ENCODE data around the gene DEF6. TPM values are rescaled to one million over a fixed set of nuclear protein-coding genes. Genes with fewer than 3 reads are reported as not detected.
A peak's percentile ranks its signal among the peaks of the same experiment; 100 is the strongest.

DEF6 gene
- total RNA-seq, 1 experiment from 2014 or later, result 15.4 TPM

GRCh38 chr6:35253249-35253648 lies 44.4 kb upstream of the DEF6 start:
- Mint-ChIP-seq H3K27me3 (ENCODE audit: unreplicated experiment) (no peaks in the 10 kb centered on the region), H3K4me3 (ENCODE audit: low read depth, unreplicated experiment) (no peak overlapping the region), H3K4me1 (ENCODE audit: low read depth, unreplicated experiment) (no peaks in the 10 kb centered on the region), H3K27ac (ENCODE audit: unreplicated experiment) (no peak overlapping the region), H3K9me3 (ENCODE audit: low read depth, unreplicated experiment) (no peaks in the 10 kb centered on the region), H3K36me3 (ENCODE audit: insufficient read depth, unreplicated experiment) (peaks cover 5% of the 10 kb centered on the region)
- no TSS peak for BruUV-seq (replicated peaks)
- CTCF ChIA-PET, result no interaction called here
- no peak for TF ChIP-seq CTCF (IDR thresholded peaks at IDR 0.05; ENCODE audit: unreplicated experiment)
- no peak for DNase-seq
- intact Hi-C loops (cut with micrococcal nuclease; ENCODE audit: unreplicated experiment), result no loop called here

- H3K27ac Mint-ChIP-seq (ENCODE audit: unreplicated experiment), result peak overlapping the region; percentile 99
- H3K4me1 Mint-ChIP-seq (ENCODE audit: low read depth, unreplicated experiment), result peaks cover 32% of the 10 kb centered on the region
Measured at GRCh38 chr6:35258336-35258735, 39.3 kb upstream of the DEF6 start.

GRCh38 chr6:35258858-35259193 lies 38.8 kb upstream of the DEF6 start:
- Mint-ChIP-seq H3K27ac (ENCODE audit: unreplicated experiment) (peak overlapping the region; percentile 99), H3K9me3 (ENCODE audit: low read depth, unreplicated experiment) (no peaks in the 10 kb centered on the region), H3K36me3 (ENCODE audit: insufficient read depth, unreplicated experiment) (peaks cover 29% of the 10 kb centered on the region), H3K27me3 (ENCODE audit: unreplicated experiment) (no peaks in the 10 kb centered on the region), H3K4me1 (ENCODE audit: low read depth, unreplicated experiment) (peaks cover 33% of the 10 kb centered on the region), H3K4me3 (ENCODE audit: low read depth, unreplicated experiment) (peak overlapping the region; percentile 98)
- CTCF ChIA-PET, result interaction anchor here (0.5 to 2.2 kb wide), 14 partner anchors 9 to 1001 kb away, joined by 3 to 11 read pairs (median 4); partner anchors contain the start of gene TAF11
- DNase-seq, result peak; percentile 62
- BruUV-seq (replicated peaks), result no TSS peak
- no peak for TF ChIP-seq CTCF (IDR thresholded peaks at IDR 0.05; ENCODE audit: unreplicated experiment)
- intact Hi-C loops (cut with micrococcal nuclease; ENCODE audit: unreplicated experiment), result no loop called here

More at GRCh38 chr6:35258336-35258735, 39.3 kb upstream of the DEF6 start:
- Mint-ChIP-seq H3K4me3 (ENCODE audit: low read depth, unreplicated experiment) (peak overlapping the region; percentile 98), H3K27me3 (ENCODE audit: unreplicated experiment) (no peaks in the 10 kb centered on the region), H3K9me3 (ENCODE audit: low read depth, unreplicated experiment) (no peaks in the 10 kb centered on the region), H3K36me3 (ENCODE audit: insufficient read depth, unreplicated experiment) (peaks cover 29% of the 10 kb centered on the region)
- DNase-seq, result no peak
- intact Hi-C loops (cut with micrococcal nuclease; ENCODE audit: unreplicated experiment), result no loop called here
- BruUV-seq (replicated peaks), result TSS peak; percentile 67
- no peak for TF ChIP-seq CTCF (IDR thresholded peaks at IDR 0.05; ENCODE audit: unreplicated experiment)
- CTCF ChIA-PET, result interaction anchor here (0.5 to 2.2 kb wide), 11 partner anchors 13 to 1001 kb away, joined by 3 to 11 read pairs (median 5); partner anchors contain the start of gene TAF11

GRCh38 chr6:35259194-35259947 lies 38.2 kb upstream of the DEF6 start, which contains the start of gene ZNF76:
TSS of gene ZNF76 (plus strand) at chr6:35259735. CDS start at chr6:35281152, 21,417 bp downstream.
- H3K4me3 Mint-ChIP-seq (ENCODE audit: low read depth, unreplicated experiment), result peak within 1 kb of the TSS; percentile 98
- peak within 1 kb of the TSS; percentile 99 for H3K27ac Mint-ChIP-seq (ENCODE audit: unreplicated experiment)
- TF ChIP-seq CTCF (IDR thresholded peaks at IDR 0.05; ENCODE audit: unreplicated experiment), result no peak
- no peaks in the 10 kb centered on the region for H3K27me3 Mint-ChIP-seq (ENCODE audit: unreplicated experiment)
- H3K36me3 Mint-ChIP-seq (ENCODE audit: insufficient read depth, unreplicated experiment), result peaks cover 29% of the 10 kb centered on the region
- H3K4me1 Mint-ChIP-seq (ENCODE audit: low read depth, unreplicated experiment), result peaks cover 39% of the 10 kb centered on the region
- no TSS peak for BruUV-seq (replicated peaks)
- intact Hi-C loops (cut with micrococcal nuclease; ENCODE audit: unreplicated experiment), result no loop called here
- no peaks in the 10 kb centered on the region for H3K9me3 Mint-ChIP-seq (ENCODE audit: low read depth, unreplicated experiment)
- DNase-seq, result peak; percentile 100
- CTCF ChIA-PET, result interaction anchor here (0.5 to 2.2 kb wide), 13 partner anchors 10 to 651 kb away, joined by 3 to 11 read pairs (median 4); partner anchors contain the start of gene TAF11

All from Calu3 (cell line).